Activated CD4-positive, alpha-beta memory T cell treated with anti-CD3 and anti-CD28 coated beads for 36 hours (primary cell): Measurements from ENCODE around the gene ST3GAL3. TPM values are rescaled to one million over a fixed set of nuclear protein-coding genes. Genes with fewer than 3 reads are reported as not detected.

Experiments
- CTCF ChIA-PET: fragments of 350-600 bp; sonication (Branson Sonifier 250); formaldehyde crosslinking; loops from one replicate; lab custom pipeline; 2021; ENCODE audit warnings: antibody characterized with exemption, inconsistent platforms; lab: Charles Lee
- POLR2A ChIA-PET: fragments of 350-600 bp; sonication (Branson Sonifier 250); formaldehyde crosslinking; loops from one replicate; lab custom pipeline; 2021; ENCODE audit warnings: antibody characterized with exemption; lab: Charles Lee
- DNase-seq: peaks from one replicate; pipeline ENCODE4 v3.0.0-alpha.2; 2020
- H3K27ac Mint-ChIP-seq: one replicate; pipeline ENCODE4 v1.8.0; 2021; ENCODE audit warnings: mixed read lengths
- H3K27me3 Mint-ChIP-seq: one replicate; pipeline ENCODE4 v1.8.0; 2021; ENCODE audit warnings: mixed read lengths
- H3K36me3 Mint-ChIP-seq: one replicate; pipeline ENCODE4 v1.8.0; 2021; ENCODE audit warnings: mixed read lengths
- H3K4me1 Mint-ChIP-seq: one replicate; pipeline ENCODE4 v1.8.0; 2021; ENCODE audit warnings: low read depth, mixed read lengths
- H3K4me3 Mint-ChIP-seq: one replicate; pipeline ENCODE4 v1.8.0; 2021; ENCODE audit warnings: mild to moderate bottlenecking, mixed read lengths
- H3K9me3 Mint-ChIP-seq: one replicate; pipeline ENCODE4 v1.8.0; 2021; ENCODE audit warnings: mixed read lengths
- intact Hi-C: fragments of 100-400 bp; cut with micrococcal nuclease; formaldehyde crosslinking; loops from one replicate; pipeline ENCODE4 v1.15.1; 2023
- total RNA-seq, 2 experiments: library from RNA; stranded (reverse); gene quantifications; one replicate each; pipeline ENCODE4 v1.2.3, GENCODE V29; 2021

Gene ST3GAL3
- total RNA-seq, 2 experiments from 2014 or later, result 14.7 to 16.0 TPM

- ChIA-PET POLR2A (no interaction called here), CTCF (interaction anchor here (0.5 to 3.3 kb wide), 3 partner anchors 9 to 20 kb away, joined by 3 to 15 read pairs (median 4); no protein-coding TSS in a partner anchor)
- Mint-ChIP-seq H3K4me1 (no peaks in the 10 kb centered on the region), H3K4me3 (no peak overlapping the region), H3K9me3 (no peaks in the 10 kb centered on the region), H3K36me3 (no peaks in the 10 kb centered on the region), H3K27me3 (no peaks in the 10 kb centered on the region), H3K27ac (no peak overlapping the region)
- no peak for DNase-seq
- intact Hi-C loops, result no loop called here
These were observed 207.5 kb downstream of the ST3GAL3 start for GRCh38 chr1:43914576-43915525.

DNA sequence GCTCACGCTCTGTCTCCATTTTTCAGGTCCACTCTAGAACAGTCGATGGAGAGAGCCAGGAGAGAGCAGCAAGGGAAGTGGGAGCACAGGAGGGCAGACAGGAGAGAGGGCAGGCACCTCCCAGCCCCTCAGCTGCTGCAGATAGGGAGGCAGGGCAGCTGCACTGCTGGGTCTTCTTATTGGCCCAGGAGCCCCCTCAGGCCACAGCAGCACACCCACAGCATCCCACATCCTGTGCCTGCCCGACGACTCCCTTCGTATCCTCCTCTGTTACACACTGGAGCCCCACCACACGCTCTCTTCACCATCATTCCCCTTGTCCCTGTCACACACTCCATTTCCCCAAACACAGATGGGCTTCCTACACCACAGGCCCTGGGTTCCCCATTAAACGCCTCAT lies 212.6 kb downstream of the ST3GAL3 start:
- ChIA-PET CTCF (interaction anchor here (1.4 kb wide), 1 partner anchor 11 kb away, joined by 3 read pairs; no protein-coding TSS in a partner anchor), POLR2A (interaction anchor here (0.9 kb wide), 1 partner anchor 24 kb away, joined by 3 read pairs; no protein-coding TSS in a partner anchor)
- no peak overlapping the region for H3K27ac Mint-ChIP-seq

DNA sequence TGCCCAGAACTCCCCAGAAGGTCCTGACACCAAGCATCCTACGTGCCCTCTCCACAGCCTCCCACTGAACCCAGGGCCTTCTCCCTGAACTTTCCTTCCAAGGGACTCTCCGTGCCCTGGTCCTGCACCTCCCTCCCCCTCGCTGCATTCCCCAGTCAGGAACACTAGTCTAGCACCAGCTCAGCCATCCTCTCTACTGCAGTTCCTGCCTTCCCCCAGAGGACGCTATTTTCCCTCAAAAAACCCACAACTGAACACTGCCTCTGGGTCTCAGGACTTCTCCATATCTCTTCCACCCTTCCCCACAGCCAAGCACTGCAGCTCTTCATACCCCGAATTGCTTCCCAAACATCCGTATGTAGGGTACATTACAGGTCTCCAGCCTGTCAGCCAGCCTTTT lies 213.7 kb downstream of the ST3GAL3 start:
- DNase-seq, result no peak
- ChIA-PET POLR2A (interaction anchor here (0.9 kb wide), 1 partner anchor 22 kb away, joined by 3 read pairs; no protein-coding TSS in a partner anchor), CTCF (interaction anchor here (1.5 kb wide), 1 partner anchor 14 kb away, joined by 8 read pairs; no protein-coding TSS in a partner anchor)
- Mint-ChIP-seq H3K9me3 (no peaks in the 10 kb centered on the region), H3K4me3 (no peak overlapping the region), H3K4me1 (no peaks in the 10 kb centered on the region), H3K27me3 (no peaks in the 10 kb centered on the region), H3K36me3 (no peaks in the 10 kb centered on the region), H3K27ac (no peak overlapping the region)
- intact Hi-C loops, result no loop called here

More for the DNA sequence above, 212.6 kb downstream of the ST3GAL3 start:
- DNase-seq, result no peak
- no peaks in the 10 kb centered on the region for H3K4me1 Mint-ChIP-seq
- H3K27me3 Mint-ChIP-seq, result no peaks in the 10 kb centered on the region
- no peaks in the 10 kb centered on the region for H3K9me3 Mint-ChIP-seq
- H3K36me3 Mint-ChIP-seq, result no peaks in the 10 kb centered on the region
- intact Hi-C loops, result no loop called here
- no peak overlapping the region for H3K4me3 Mint-ChIP-seq

GRCh38 chr1:43924516-43924915 lies 217.2 kb downstream of the ST3GAL3 start:
- Mint-ChIP-seq H3K36me3 (peaks cover 3% of the 10 kb centered on the region), H3K9me3 (no peaks in the 10 kb centered on the region), H3K27me3 (no peaks in the 10 kb centered on the region), H3K4me1 (peaks cover under 1% of the 10 kb centered on the region), H3K4me3 (no peak overlapping the region), H3K27ac (no peak overlapping the region)
- intact Hi-C loops, result no loop called here
- ChIA-PET CTCF (interaction anchor here (1.2 to 1.7 kb wide), 2 partner anchors 9 to 10 kb away, joined by 3 to 14 read pairs; partner anchors contain the start of gene ARTN), POLR2A (no interaction called here)
- DNase-seq, result no peak

- H3K4me1 Mint-ChIP-seq, result peaks cover 4% of the 10 kb centered on the region
- intact Hi-C loops, result no loop called here
- H3K27me3 Mint-ChIP-seq, result no peaks in the 10 kb centered on the region
- H3K36me3 Mint-ChIP-seq, result peaks cover 6% of the 10 kb centered on the region
- H3K27ac Mint-ChIP-seq, result no peak overlapping the region
- H3K4me3 Mint-ChIP-seq, result no peak overlapping the region
- H3K9me3 Mint-ChIP-seq, result no peaks in the 10 kb centered on the region
- ChIA-PET CTCF (interaction anchor here (1.1 to 1.2 kb wide), 2 partner anchors 9 to 162 kb away, joined by 3 to 4 read pairs; no protein-coding TSS in a partner anchor), POLR2A (no interaction called here)
- no peak for DNase-seq
These were observed 218.5 kb downstream of the ST3GAL3 start for GRCh38 chr1:43925846-43926245.

DNA sequence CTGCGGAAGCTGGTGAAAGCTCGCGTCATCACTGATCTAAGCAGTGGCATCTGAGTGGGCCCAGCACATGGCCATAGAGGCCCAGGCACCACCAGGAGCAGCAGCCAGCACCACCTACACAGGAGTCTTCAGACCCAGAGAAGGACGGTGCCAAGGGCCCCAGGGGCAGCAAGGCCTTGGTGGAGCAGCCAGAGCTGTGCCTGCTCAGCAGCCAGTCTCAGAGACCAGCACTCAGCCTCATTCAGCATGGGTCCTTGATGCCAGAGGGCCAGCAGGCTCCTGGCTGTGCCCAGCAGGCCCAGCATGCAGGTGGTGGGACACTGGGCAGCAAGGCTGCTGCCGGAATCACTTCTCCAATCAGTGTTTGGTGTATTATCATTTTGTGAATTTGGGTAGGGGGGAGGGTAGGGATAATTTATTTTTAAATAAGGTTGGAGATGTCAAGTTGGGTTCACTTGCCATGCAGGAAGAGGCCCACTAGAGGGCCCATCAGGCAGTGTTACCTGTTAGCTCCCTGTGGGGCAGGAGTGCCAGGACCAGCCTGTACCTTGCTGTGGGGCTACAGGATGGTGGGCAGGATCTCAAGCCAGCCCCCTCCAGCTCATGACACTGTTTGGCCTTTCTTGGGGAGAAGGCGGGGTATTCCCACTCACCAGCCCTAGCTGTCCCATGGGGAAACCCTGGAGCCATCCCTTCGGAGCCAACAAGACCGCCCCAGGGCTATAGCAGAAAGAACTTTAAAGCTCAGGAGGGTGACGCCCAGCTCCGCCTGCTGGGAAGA lies 223.0 kb downstream of the ST3GAL3 start:
- Mint-ChIP-seq H3K4me1 (peaks cover 15% of the 10 kb centered on the region), H3K9me3 (no peaks in the 10 kb centered on the region), H3K36me3 (peaks cover 6% of the 10 kb centered on the region), H3K27me3 (peaks cover 21% of the 10 kb centered on the region), H3K4me3 (no peak overlapping the region), H3K27ac (no peak overlapping the region)
- POLR2A ChIA-PET, result no interaction called here
- peak; percentile 28 for DNase-seq
- CTCF ChIA-PET, result interaction anchor here (0.7 to 2.5 kb wide), 7 partner anchors 11 to 1127 kb away, joined by 3 to 16 read pairs (median 3); no protein-coding TSS in a partner anchor
- intact Hi-C loops, result no loop called here

- Mint-ChIP-seq H3K27me3 (peaks cover 24% of the 10 kb centered on the region), H3K27ac (no peak overlapping the region), H3K4me1 (peaks cover 17% of the 10 kb centered on the region), H3K9me3 (no peaks in the 10 kb centered on the region), H3K36me3 (peaks cover 6% of the 10 kb centered on the region), H3K4me3 (no peak overlapping the region)
- POLR2A ChIA-PET, result no interaction called here
- intact Hi-C loops, result no loop called here
- CTCF ChIA-PET, result interaction anchor here (0.7 to 2.5 kb wide), 7 partner anchors 11 to 1128 kb away, joined by 3 to 16 read pairs (median 3); no protein-coding TSS in a partner anchor
- no peak for DNase-seq
These were observed 223.6 kb downstream of the ST3GAL3 start for GRCh38 chr1:43930949-43931275.

- CTCF ChIA-PET, result interaction anchor here (1.4 to 8.4 kb wide), 5 partner anchors 13 to 402 kb away, joined by 3 to 312 read pairs (median 31); partner anchors contain the start of genes IPO13 and PTPRF
- H3K9me3 Mint-ChIP-seq, result no peaks in the 10 kb centered on the region
- intact Hi-C loops, result no loop called here
- no peak for DNase-seq
- no peak overlapping the region for H3K4me3 Mint-ChIP-seq
- POLR2A ChIA-PET, result no interaction called here
- H3K4me1 Mint-ChIP-seq, result peaks cover 17% of the 10 kb centered on the region
- no peak overlapping the region for H3K27ac Mint-ChIP-seq
- peaks cover 3% of the 10 kb centered on the region for H3K36me3 Mint-ChIP-seq
- peaks cover 28% of the 10 kb centered on the region for H3K27me3 Mint-ChIP-seq
These were observed 224.7 kb downstream of the ST3GAL3 start for GRCh38 chr1:43931711-43932660.

DNA sequence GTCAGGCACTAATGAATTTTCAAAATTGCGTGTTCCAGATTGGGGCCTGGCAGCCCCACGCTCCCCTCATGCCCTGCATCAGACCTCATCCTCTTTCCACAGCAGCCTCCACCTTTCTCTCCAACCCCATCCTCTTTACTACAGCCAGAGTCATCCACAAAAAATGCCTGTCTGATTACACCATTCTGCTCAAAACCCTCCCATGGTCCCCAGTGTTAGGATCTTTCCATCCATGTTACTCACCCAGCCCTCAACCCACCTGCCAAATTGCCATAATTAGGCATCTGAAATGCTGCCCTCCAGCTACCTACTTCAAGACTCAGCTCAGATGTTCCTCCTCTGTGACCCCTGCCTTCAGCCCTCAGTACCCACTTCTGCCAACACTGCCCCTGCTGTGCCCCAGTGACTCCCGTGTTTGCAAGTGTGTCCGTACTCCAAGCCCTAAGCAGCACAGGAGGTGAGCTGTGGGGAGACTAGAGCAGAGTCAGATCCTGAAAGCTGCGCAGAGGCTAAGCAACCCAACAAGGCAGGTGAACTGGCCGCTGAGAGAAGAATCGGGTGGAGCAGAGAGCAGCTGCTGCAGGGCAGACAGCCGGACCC lies 225.6 kb downstream of the ST3GAL3 start:
- no peak for DNase-seq
- H3K36me3 Mint-ChIP-seq, result peaks cover 3% of the 10 kb centered on the region
- ChIA-PET POLR2A (interaction anchor here (0.8 to 1.4 kb wide), 2 partner anchors 13 to 170 kb away, joined by 3 to 5 read pairs; no protein-coding TSS in a partner anchor), CTCF (interaction anchor here (0.6 to 8.4 kb wide), 7 partner anchors 12 to 558 kb away, joined by 3 to 312 read pairs (median 21); partner anchors contain the start of genes IPO13 and PTPRF)
- peaks cover 17% of the 10 kb centered on the region for H3K4me1 Mint-ChIP-seq
- no peak overlapping the region for H3K4me3 Mint-ChIP-seq
- no peak overlapping the region for H3K27ac Mint-ChIP-seq
- no peaks in the 10 kb centered on the region for H3K9me3 Mint-ChIP-seq
- H3K27me3 Mint-ChIP-seq, result peaks cover 28% of the 10 kb centered on the region
- intact Hi-C loops, result no loop called here

GRCh38 chr1:43933386-43934100 lies 226.2 kb downstream of the ST3GAL3 start, which contains the start of gene ARTN:
Gene ARTN (plus strand): TSS chr1:43933801. CDS start chr1:43935657, 1,856 bp downstream.
- peaks cover 17% of the 10 kb centered on the region for H3K4me1 Mint-ChIP-seq
- peaks cover 28% of the 10 kb centered on the region for H3K27me3 Mint-ChIP-seq
- intact Hi-C loops, result loop anchor here (1.0 kb wide), 2 partner anchors 170 to 404 kb away; no protein-coding TSS in a partner anchor
- DNase-seq, result no peak
- H3K4me3 Mint-ChIP-seq, result no peak within 1 kb of the TSS
- CTCF ChIA-PET, result interaction anchor here (0.6 to 8.4 kb wide), 29 partner anchors 10 to 706 kb away, joined by 3 to 312 read pairs (median 9); partner anchors contain the start of genes ATP6V0B, DPH2, IPO13 and PTPRF
- no peaks in the 10 kb centered on the region for H3K9me3 Mint-ChIP-seq
- no peak within 1 kb of the TSS for H3K27ac Mint-ChIP-seq
- H3K36me3 Mint-ChIP-seq, result peaks cover 3% of the 10 kb centered on the region
- POLR2A ChIA-PET, result interaction anchor here (0.8 to 2.5 kb wide), 3 partner anchors 13 to 170 kb away, joined by 3 to 7 read pairs (median 5); partner anchors contain the start of gene DPH2
